HEK293 (cell line): ENCODE results near the gene NOS1.

Experiments used
- CTCF ChIA-PET: fragments of 350-600 bp; formaldehyde crosslinking; extraction: SDS; loops from one replicate; lab custom pipeline; 2021; ENCODE audit warnings: antibody characterized with exemption; lab: Yijun Ruan, JAX
- POLR2A ChIA-PET: fragments of 300-600 bp; formaldehyde crosslinking; extraction: SDS; loops from one replicate; lab custom pipeline; 2020; ENCODE audit warnings: antibody characterized with exemption, inconsistent platforms; lab: Yijun Ruan, JAX
- H3K27ac ChIP-seq: fragments of 200-500 bp; sonication (Bioruptor generic); 2 replicates; pipeline ENCODE4 v1.5.1; 2014; ENCODE audit warnings: low read depth, low read length, control low read depth, inconsistent platforms; ENCODE audit errors: extremely low read depth
- H3K36me3 ChIP-seq, 2 experiments: fragments of 200-500 bp in 1 of 2; sonication (Bioruptor generic) in 1 of 2; 1 replicate in 1 of 2; 2 replicates in 1 of 2; pipeline ENCODE4 v1.5.1; 2014 to 2017; ENCODE audit warnings: inconsistent platforms in 2 of 2, low read length in 2 of 2; ENCODE audit not compliant: control insufficient read depth in 2 of 2, insufficient read depth in 1 of 2
- H3K4me1 ChIP-seq: fragments of 200-500 bp; sonication (Bioruptor generic); 2 replicates; pipeline ENCODE4 v1.5.1; 2014; ENCODE audit warnings: mild to moderate bottlenecking, low read length, inconsistent platforms; ENCODE audit not compliant: control insufficient read depth, insufficient read depth
- H3K4me3 ChIP-seq: 2 replicates; pipeline ENCODE4 v1.5.1; 2011; ENCODE audit warnings: low read depth, mild to moderate bottlenecking, control low read depth, low read length, moderate library complexity
- H3K9me3 ChIP-seq: fragments of 200-500 bp; sonication (Bioruptor generic); 2 replicates; pipeline ENCODE4 v1.5.1; 2014; ENCODE audit warnings: low read depth, low read length, inconsistent platforms; ENCODE audit not compliant: control insufficient read depth, insufficient read depth
- ELK4 ChIP-seq: IDR thresholded peaks from 2 replicates; pipeline ENCODE4 v1.6.1; 2011; ENCODE audit warnings: mild to moderate bottlenecking, low read depth, low read length, borderline replicate concordance
- GLI2 ChIP-seq: fragments of 450-650 bp; formaldehyde crosslinking; IDR thresholded peaks from 2 replicates; pipeline ENCODE4; 2017; ENCODE audit warnings: missing biosample characterization, missing genetic modification characterization, low read depth, borderline replicate concordance
- PRDM10 ChIP-seq: fragments of 450-650 bp; formaldehyde crosslinking; IDR thresholded peaks from 2 replicates; pipeline ENCODE4 v1.5.1; 2016; ENCODE audit warnings: missing biosample characterization, missing genetic modification characterization
- RBAK ChIP-seq: fragments of 450-650 bp; formaldehyde crosslinking; IDR thresholded peaks from 2 replicates; pipeline ENCODE4 v1.5.1; 2016; ENCODE audit warnings: missing biosample characterization, missing genetic modification characterization
- REPIN1 ChIP-seq: fragments of 450-650 bp; formaldehyde crosslinking; IDR thresholded peaks from 2 replicates; pipeline ENCODE4 v1.5.1; 2017; ENCODE audit warnings: missing biosample characterization, missing genetic modification characterization, low read depth
- WT1 ChIP-seq: fragments of 450-650 bp; formaldehyde crosslinking; IDR thresholded peaks from 2 replicates; pipeline ENCODE4 v1.5.1; 2016; ENCODE audit warnings: missing biosample characterization, missing genetic modification characterization
- ZFP37 ChIP-seq: fragments of 450-650 bp; formaldehyde crosslinking; IDR thresholded peaks from 2 replicates; pipeline ENCODE4 v1.5.1; 2016; ENCODE audit warnings: missing biosample characterization, missing genetic modification characterization
- ZNF10 ChIP-seq: fragments of 450-650 bp; formaldehyde crosslinking; IDR thresholded peaks from 2 replicates; pipeline ENCODE4 v1.5.1; 2017; ENCODE audit warnings: missing biosample characterization, missing genetic modification characterization
- ZNF266 ChIP-seq: fragments of 450-650 bp; formaldehyde crosslinking; IDR thresholded peaks from 2 replicates; pipeline ENCODE4 v1.5.1; 2016; ENCODE audit warnings: missing biosample characterization, missing genetic modification characterization, low read depth
- ZNF280C ChIP-seq: fragments of 450-650 bp; formaldehyde crosslinking; IDR thresholded peaks from 2 replicates; pipeline ENCODE4 v1.5.1; 2016; ENCODE audit warnings: missing biosample characterization, missing genetic modification characterization
- ZNF324 ChIP-seq: fragments of 450-650 bp; formaldehyde crosslinking; IDR thresholded peaks from 2 replicates; pipeline ENCODE4 v1.5.1; 2016; ENCODE audit warnings: missing biosample characterization, missing genetic modification characterization
- ZNF335 ChIP-seq: fragments of 450-650 bp; formaldehyde crosslinking; conservative IDR thresholded peaks from 2 replicates; pipeline ENCODE4 v1.5.1; 2016; ENCODE audit warnings: missing biosample characterization, missing genetic modification characterization
- ZNF391 ChIP-seq: fragments of 450-650 bp; formaldehyde crosslinking; IDR thresholded peaks from 2 replicates; pipeline ENCODE4 v1.5.1; 2016; ENCODE audit warnings: low read depth, missing biosample characterization, missing genetic modification characterization, borderline replicate concordance
- ZNF488 ChIP-seq: fragments of 450-650 bp; formaldehyde crosslinking; IDR thresholded peaks from 2 replicates; pipeline ENCODE4 v1.5.1; 2016; ENCODE audit warnings: missing biosample characterization, missing genetic modification characterization
- ZNF629 ChIP-seq: fragments of 450-650 bp; formaldehyde crosslinking; IDR thresholded peaks from 2 replicates; pipeline ENCODE4 v1.5.1; 2017; ENCODE audit warnings: missing biosample characterization, missing genetic modification characterization
- ZNF76 ChIP-seq: fragments of 450-650 bp; formaldehyde crosslinking; IDR thresholded peaks from 2 replicates; pipeline ENCODE4; 2016; ENCODE audit warnings: low read depth, missing biosample characterization, missing genetic modification characterization, borderline replicate concordance
- ZNF785 ChIP-seq: fragments of 450-650 bp; formaldehyde crosslinking; IDR thresholded peaks from 2 replicates; pipeline ENCODE4 v1.5.1; 2016; ENCODE audit warnings: missing biosample characterization, missing genetic modification characterization
- ZNF843 ChIP-seq: fragments of 450-650 bp; formaldehyde crosslinking; IDR thresholded peaks from 2 replicates; pipeline ENCODE4 v1.5.1; 2016; ENCODE audit warnings: missing biosample characterization, missing genetic modification characterization
- TF ChIP-seq, protein P1 (sequence below): fragments of 450-650 bp; formaldehyde crosslinking; IDR thresholded peaks from 2 replicates; pipeline ENCODE4 v1.5.1; 2016; ENCODE audit warnings: missing biosample characterization, missing genetic modification characterization
- TF ChIP-seq, protein P2 (sequence below): fragments of 450-650 bp; formaldehyde crosslinking; IDR thresholded peaks from 2 replicates; pipeline ENCODE4 v1.5.1; 2017; ENCODE audit warnings: missing biosample characterization, missing genetic modification characterization
- TF ChIP-seq, protein P3 (sequence below): fragments of 450-650 bp; formaldehyde crosslinking; IDR thresholded peaks from 2 replicates; pipeline ENCODE4 v1.5.1; 2017; ENCODE audit warnings: missing biosample characterization, missing genetic modification characterization
- TF ChIP-seq, protein P4 (sequence below): sonication (generic); formaldehyde crosslinking; IDR thresholded peaks from 2 replicates; pipeline ENCODE4 v1.8.1; 2022; ENCODE audit warnings: mild to moderate bottlenecking, moderate library complexity, missing genetic modification reagents

Gene NOS1

DNA sequence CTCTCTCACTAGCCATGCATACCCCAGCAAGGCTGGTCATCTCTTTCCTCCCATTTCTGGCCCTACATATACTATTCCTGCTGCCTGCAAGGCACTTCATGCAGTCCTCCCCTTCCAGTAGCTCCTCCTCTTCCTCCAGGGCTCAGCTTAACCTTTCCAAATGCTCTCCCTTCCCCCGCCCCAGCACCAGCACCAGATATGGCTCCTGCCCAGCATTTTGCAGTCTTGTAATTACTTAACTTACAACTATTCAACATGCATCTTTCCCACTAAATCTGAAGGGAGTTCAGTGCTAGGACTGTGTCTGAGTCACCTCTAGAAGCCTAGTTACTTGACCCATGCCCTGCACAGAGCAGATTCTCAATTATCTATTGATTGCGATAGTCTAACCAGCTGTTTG is 169.4 kb downstream of the NOS1 start (continued):
- TF ChIP-seq, protein P1, sequence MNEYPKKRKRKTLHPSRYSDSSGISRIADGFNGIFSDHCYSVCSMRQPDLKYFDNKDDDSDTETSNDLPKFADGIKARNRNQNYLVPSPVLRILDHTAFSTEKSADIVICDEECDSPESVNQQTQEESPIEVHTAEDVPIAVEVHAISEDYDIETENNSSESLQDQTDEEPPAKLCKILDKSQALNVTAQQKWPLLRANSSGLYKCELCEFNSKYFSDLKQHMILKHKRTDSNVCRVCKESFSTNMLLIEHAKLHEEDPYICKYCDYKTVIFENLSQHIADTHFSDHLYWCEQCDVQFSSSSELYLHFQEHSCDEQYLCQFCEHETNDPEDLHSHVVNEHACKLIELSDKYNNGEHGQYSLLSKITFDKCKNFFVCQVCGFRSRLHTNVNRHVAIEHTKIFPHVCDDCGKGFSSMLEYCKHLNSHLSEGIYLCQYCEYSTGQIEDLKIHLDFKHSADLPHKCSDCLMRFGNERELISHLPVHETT (tag by site-specific recombination) = no peak
- TF ChIP-seq WT1 (tag by site-specific recombination) = peak; percentile 71
- no peak for TF ChIP-seq ZNF629 (tag by site-specific recombination)

GRCh38 chr12:117190210-117190781 is 171.1 kb downstream of the NOS1 start, which contains the start of gene FBXO21:
Gene FBXO21, minus strand, starts transcription at chr12:117190470. Its CDS starts 14 bp downstream, at chr12:117190456.
- ChIA-PET CTCF (no interaction called here), POLR2A (interaction anchor here (0.5 kb wide), 1 partner anchor 71 kb away, joined by 3 read pairs; no protein-coding TSS in a partner anchor)
- no peaks in the 10 kb centered on the region for H3K9me3 ChIP-seq
- no peaks in the 10 kb centered on the region for H3K4me1 ChIP-seq
- peak within 1 kb of the TSS; percentile 100 for H3K4me3 ChIP-seq
- H3K36me3 ChIP-seq = peaks cover 17 to 19% of the 10 kb centered on the region in 2 experiments
- peak within 1 kb of the TSS; percentile 63; the same call in 1 of the 2 replicates for H3K27ac ChIP-seq
- TF ChIP-seq ZNF10 (peak; percentile 38; the same call in 1 of the 2 replicates), ELK4 (no peak), REPIN1 (peak; percentile 80; the same call in 1 of the 2 replicates), ZNF280C (tag by site-specific recombination) (no peak), ZNF76 (tag by site-specific recombination) (peak; percentile 43; the same call in 1 of the 2 replicates), ZNF843 (tag by site-specific recombination) (no peak), WT1 (tag by site-specific recombination) (peak; percentile 41), ZNF335 (tag by site-specific recombination) (peak; percentile 69; the same call in 1 of the 2 replicates), GLI2 (no peak), ZFP37 (no peak), ZNF785 (0 out of 2 replicates have a peak, but pooled peaks have one; percentile 18), ZNF324 (tag by site-specific recombination) (no peak), ZNF266 (tag by site-specific recombination) (no peak), ZNF391 (tag by site-specific recombination) (no peak), RBAK (tag by site-specific recombination) (no peak), ZNF488 (tag by site-specific recombination) (no peak), PRDM10 (tag by site-specific recombination) (peak; percentile 79)
- TF ChIP-seq, protein P2, sequence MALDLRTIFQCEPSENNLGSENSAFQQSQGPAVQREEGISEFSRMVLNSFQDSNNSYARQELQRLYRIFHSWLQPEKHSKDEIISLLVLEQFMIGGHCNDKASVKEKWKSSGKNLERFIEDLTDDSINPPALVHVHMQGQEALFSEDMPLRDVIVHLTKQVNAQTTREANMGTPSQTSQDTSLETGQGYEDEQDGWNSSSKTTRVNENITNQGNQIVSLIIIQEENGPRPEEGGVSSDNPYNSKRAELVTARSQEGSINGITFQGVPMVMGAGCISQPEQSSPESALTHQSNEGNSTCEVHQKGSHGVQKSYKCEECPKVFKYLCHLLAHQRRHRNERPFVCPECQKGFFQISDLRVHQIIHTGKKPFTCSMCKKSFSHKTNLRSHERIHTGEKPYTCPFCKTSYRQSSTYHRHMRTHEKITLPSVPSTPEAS (tag by site-specific recombination) = no peak
- TF ChIP-seq, protein P3, sequence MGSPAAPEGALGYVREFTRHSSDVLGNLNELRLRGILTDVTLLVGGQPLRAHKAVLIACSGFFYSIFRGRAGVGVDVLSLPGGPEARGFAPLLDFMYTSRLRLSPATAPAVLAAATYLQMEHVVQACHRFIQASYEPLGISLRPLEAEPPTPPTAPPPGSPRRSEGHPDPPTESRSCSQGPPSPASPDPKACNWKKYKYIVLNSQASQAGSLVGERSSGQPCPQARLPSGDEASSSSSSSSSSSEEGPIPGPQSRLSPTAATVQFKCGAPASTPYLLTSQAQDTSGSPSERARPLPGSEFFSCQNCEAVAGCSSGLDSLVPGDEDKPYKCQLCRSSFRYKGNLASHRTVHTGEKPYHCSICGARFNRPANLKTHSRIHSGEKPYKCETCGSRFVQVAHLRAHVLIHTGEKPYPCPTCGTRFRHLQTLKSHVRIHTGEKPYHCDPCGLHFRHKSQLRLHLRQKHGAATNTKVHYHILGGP (tag by site-specific recombination) = no peak
- TF ChIP-seq, protein P4, sequence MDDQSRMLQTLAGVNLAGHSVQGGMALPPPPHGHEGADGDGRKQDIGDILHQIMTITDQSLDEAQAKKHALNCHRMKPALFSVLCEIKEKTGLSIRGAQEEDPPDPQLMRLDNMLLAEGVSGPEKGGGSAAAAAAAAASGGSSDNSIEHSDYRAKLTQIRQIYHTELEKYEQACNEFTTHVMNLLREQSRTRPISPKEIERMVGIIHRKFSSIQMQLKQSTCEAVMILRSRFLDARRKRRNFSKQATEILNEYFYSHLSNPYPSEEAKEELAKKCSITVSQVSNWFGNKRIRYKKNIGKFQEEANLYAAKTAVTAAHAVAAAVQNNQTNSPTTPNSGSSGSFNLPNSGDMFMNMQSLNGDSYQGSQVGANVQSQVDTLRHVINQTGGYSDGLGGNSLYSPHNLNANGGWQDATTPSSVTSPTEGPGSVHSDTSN (CRISPR knock-in tag) = no peak
